Endothelial cell of umbilical vein (primary cell): ENCODE measurements around the gene COL4A2. TPM values are rescaled to one million over a fixed set of nuclear protein-coding genes. Genes with fewer than 3 reads are reported as not detected.

Source experiments
- BruUV-seq: library from RNA; stranded (reverse); fragments of 400-500 nt; replicated peaks from 2 replicates; lab custom pipeline; 2021; lab: Mats Ljungman, UMichigan
- CTCF ChIA-PET: fragments of 300-600, 350-600 bp; sonication (Branson Sonifier 250); formaldehyde crosslinking; loops from one replicate; lab custom pipeline; 2021; ENCODE audit warnings: antibody characterized with exemption, inconsistent platforms; lab: Charles Lee
- POLR2A ChIA-PET: fragments of 300-600, 350-600 bp; sonication (Branson Sonifier 250); formaldehyde crosslinking; loops from one replicate; lab custom pipeline; 2021; ENCODE audit warnings: antibody characterized with exemption, inconsistent platforms; lab: Charles Lee
- DNase-seq: peaks from one replicate; pipeline ENCODE4 v3.0.0-alpha.2; 2011; ENCODE audit warnings: low read depth, low spot score
- FAIRE-seq: peaks from 2 replicates; lab custom pipeline; 2011; peaks lifted over from hg19 to GRCh38; lab: Jason Lieb, UNC
- H2AFZ ChIP-seq: 2 replicates; pipeline ENCODE4 v1.6.0; 2012; ENCODE audit warnings: low read depth, low read length, control low read depth, inconsistent platforms
- H3K27ac ChIP-seq: 2 replicates; pipeline ENCODE4 v1.5.1; 2011; ENCODE audit warnings: low read depth, mild to moderate bottlenecking, control low read depth, low read length, moderate library complexity; ENCODE audit not compliant: insufficient read depth
- H3K27me3 ChIP-seq, 2 experiments: 2 replicates each; pipeline versions ENCODE4 v1.6.0 to v1.6.1; 2011; ENCODE audit warnings: low read length in 2 of 2, mixed read lengths in 1 of 2; ENCODE audit not compliant: control insufficient read depth in 2 of 2, insufficient read depth in 2 of 2
- H3K36me3 ChIP-seq, 2 experiments: 2 replicates in 1 of 2; 3 replicates in 1 of 2; pipeline ENCODE4 v1.5.1; 2011; ENCODE audit warnings: low read length in 2 of 2, mild to moderate bottlenecking in 1 of 2, moderate library complexity in 1 of 2; ENCODE audit not compliant: control insufficient read depth in 2 of 2, insufficient read depth in 2 of 2; ENCODE audit errors: extremely low read depth in 1 of 2
- H3K4me1 ChIP-seq: 3 replicates; pipeline ENCODE4 v1.5.1; 2011; ENCODE audit warnings: mild to moderate bottlenecking, low read length; ENCODE audit not compliant: control insufficient read depth, insufficient read depth; ENCODE audit errors: extremely low read depth
- H3K4me2 ChIP-seq: 2 replicates; pipeline ENCODE4 v1.6.1; 2011; ENCODE audit warnings: low read length, control low read depth, mixed read lengths; ENCODE audit not compliant: insufficient read depth
- H3K4me3 ChIP-seq, 3 experiments: fragments of 200-600 bp in 1 of 3; sonication (generic), shearing (Covaris generic) in 1 of 3; replicated peaks in 1 of 3; 2 replicates each; pipeline ENCODE4 v1.5.1; 2011 to 2016; ENCODE audit warnings: control low read depth in 3 of 3, low read length in 3 of 3, mild to moderate bottlenecking in 2 of 3, inconsistent platforms in 1 of 3, low read depth in 1 of 3, moderate library complexity in 1 of 3; ENCODE audit not compliant: insufficient read depth in 1 of 3
- H3K79me2 ChIP-seq: 2 replicates; pipeline ENCODE4 v1.6.0; 2012; ENCODE audit warnings: low read length, inconsistent platforms; ENCODE audit not compliant: control insufficient read depth, insufficient read depth
- H3K9ac ChIP-seq: replicated peaks from 2 replicates; pipeline ENCODE3; 2011; ENCODE audit warnings: low read length, control low read depth; ENCODE audit not compliant: insufficient read depth; ENCODE audit errors: extremely low read depth
- H3K9me1 ChIP-seq: replicated peaks from 3 replicates; pipeline ENCODE4 v1.6.0; 2011; ENCODE audit warnings: mild to moderate bottlenecking, low read length; ENCODE audit not compliant: control insufficient read depth, insufficient read depth; ENCODE audit errors: extremely low read depth
- H3K9me3 ChIP-seq: replicated peaks from 2 replicates; pipeline ENCODE4 v1.5.1; 2012; ENCODE audit warnings: low read length, inconsistent platforms; ENCODE audit not compliant: control insufficient read depth, insufficient read depth
- H4K20me1 ChIP-seq: replicated peaks from 2 replicates; pipeline ENCODE3; 2011; ENCODE audit warnings: mild to moderate bottlenecking, low read length; ENCODE audit not compliant: control insufficient read depth, insufficient read depth; ENCODE audit errors: extremely low read depth
- CTCF ChIP-seq, 2 donors: IDR thresholded peaks; 1 replicate in 1 of 2; 2 replicates in 1 of 2; pipeline ENCODE4 v1.5.1; 2011; ENCODE audit warnings: low read length in 2 of 2, mild to moderate bottlenecking in 2 of 2, moderate library complexity in 2 of 2, control low read depth in 1 of 2, inconsistent platforms in 1 of 2, low read depth in 1 of 2; ENCODE audit not compliant: insufficient read depth in 1 of 2; ENCODE audit errors: extremely low read depth in 1 of 2
- EZH2 ChIP-seq: IDR thresholded peaks from 2 replicates; pipeline ENCODE4 v1.6.1; 2012; ENCODE audit warnings: borderline replicate concordance, low read depth, mild to moderate bottlenecking, moderate library complexity, low read length, inconsistent platforms; ENCODE audit not compliant: severe bottlenecking
- FOS ChIP-seq: IDR thresholded peaks from 2 replicates; pipeline ENCODE4 v1.6.1; 2011; ENCODE audit warnings: mild to moderate bottlenecking, low read length, moderate library complexity, borderline replicate concordance; ENCODE audit not compliant: insufficient read depth
- GATA2 ChIP-seq: IDR thresholded peaks from 2 replicates; pipeline ENCODE4 v1.7.0; 2011; ENCODE audit warnings: low read depth, mild to moderate bottlenecking, moderate library complexity, mixed read lengths, low read length; ENCODE audit not compliant: insufficient read length, insufficient read depth
- JUN ChIP-seq: IDR thresholded peaks from 2 replicates; pipeline ENCODE4 v1.6.1; 2011; ENCODE audit warnings: borderline replicate concordance, low read depth; ENCODE audit not compliant: insufficient read length, insufficient read depth
- MAX ChIP-seq: IDR thresholded peaks from 2 replicates; pipeline ENCODE4 v1.6.1; 2011; ENCODE audit not compliant: insufficient read depth, insufficient read length
- MYC ChIP-seq: IDR thresholded peaks from one replicate; pipeline ENCODE4 v1.6.1; 2011; ENCODE audit warnings: mild to moderate bottlenecking, low read depth, low read length
- POLR2A ChIP-seq: IDR thresholded peaks from 2 replicates; pipeline ENCODE4 v1.6.1; 2012; ENCODE audit warnings: low read depth, mild to moderate bottlenecking, control low read depth, low read length
- POLR2AphosphoS5 ChIP-seq: IDR thresholded peaks from 2 replicates; pipeline ENCODE4 v1.6.1; 2012; ENCODE audit warnings: low read depth, mild to moderate bottlenecking, control low read depth, low read length, moderate library complexity; ENCODE audit not compliant: insufficient read depth
- dilution Hi-C: fragments of 300-500 bp; cut with MboI; formaldehyde crosslinking; loops from one replicate; pipeline ENCODE4 v1.15.0; 2019; ENCODE audit warnings: low sequenced_read_pairs; ENCODE audit not compliant: extremely low pct_ligation_motif_present
- intact Hi-C: fragments of 100-400 bp; cut with micrococcal nuclease; formaldehyde crosslinking; loops from one replicate; pipeline ENCODE4 v1.10.0; 2022
- polyA plus RNA-seq, 4 experiments: library from polyadenylated mRNA; depleted of rRNA in 3 of 4; stranded (reverse) in 3 of 4; unstranded in 1 of 4; fragments of >200 nt; gene quantifications; 2 replicates each; pipeline versions ENCODE4 v1.2.1 to v1.2.3, GENCODE V29; 2011 to 2012; ENCODE audit warnings: missing spikeins in 1 of 4
- total RNA-seq: library from RNA; stranded (reverse); gene quantifications from 2 replicates; pipeline ENCODE4 v1.2.3, GENCODE V29; 2021

The COL4A2 gene
- total and polyA plus RNA-seq, 2 donors (not counting 3 experiments of a cell fraction or from before 2014, with no cell fraction given), result 792 to 940 TPM

DNA sequence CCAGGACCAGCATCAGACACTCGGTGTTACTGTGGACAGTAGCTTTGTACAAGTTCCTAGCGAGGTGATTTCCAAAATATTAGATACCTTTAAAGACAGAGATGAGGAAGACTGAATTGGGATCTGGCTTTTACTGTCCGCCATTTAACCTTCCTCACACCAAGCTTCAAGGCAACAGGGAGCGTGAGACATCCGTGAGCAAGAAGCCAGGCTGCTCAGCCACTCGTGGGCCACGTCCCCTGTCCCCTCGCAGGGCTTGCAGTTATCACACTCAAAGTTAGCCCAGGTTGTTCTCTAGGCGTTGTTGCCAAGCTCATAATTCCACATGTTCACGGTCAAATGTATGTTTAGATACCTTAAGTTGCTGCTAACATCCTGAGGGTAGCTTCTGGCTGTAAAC lies 102.9 kb downstream of the COL4A2 start:
- POLR2A ChIA-PET, result no interaction called here
- no peaks in the 10 kb centered on the region for H3K27me3 ChIP-seq
- intact Hi-C loops, result loop anchor here (1.0 kb wide), 9 partner anchors 15 to 177 kb away; no protein-coding TSS in a partner anchor
- H3K9ac ChIP-seq, result peak overlapping the region; percentile 70
- no peak overlapping the region for H2AFZ ChIP-seq
- H3K4me3 ChIP-seq, result no peak overlapping the region
- no peaks in the 10 kb centered on the region for H3K9me3 ChIP-seq
- H3K36me3 ChIP-seq, result no peaks in the 10 kb centered on the region
- no peaks in the 10 kb centered on the region for H3K9me1 ChIP-seq
- FAIRE-seq, result no peak
- no peak for DNase-seq
- no peaks in the 10 kb centered on the region for H4K20me1 ChIP-seq
- TF ChIP-seq FOS (no peak), MYC (no peak), POLR2AphosphoS5 (no peak), CTCF (IDR thresholded peaks at IDR 0.05; ENCODE audit: extremely low read depth in 1 of 2, insufficient read depth in 1 of 2, low read depth in 1 of 2, low read length in 2 of 2) (no peak), EZH2 (no peak), GATA2 (no peak), MAX (no peak), JUN (no peak), POLR2A (no peak)
- peaks cover 67% of the 10 kb centered on the region for H3K4me1 ChIP-seq
- BruUV-seq, result TSS peak; percentile 84
- CTCF ChIA-PET, result interaction anchor here (0.6 to 4.3 kb wide), 9 partner anchors 11 to 1255 kb away, joined by 3 to 43 read pairs (median 5); partner anchors contain the start of genes COL4A1 and COL4A2
- peaks cover 3% of the 10 kb centered on the region for H3K79me2 ChIP-seq
- peak overlapping the region; percentile 0 for H3K4me2 ChIP-seq
- peak overlapping the region; percentile 97 for H3K27ac ChIP-seq
- dilution Hi-C loops, result no loop called here
